NB4 (cell line): ENCODE data around the gene LMO3.

Experiments used
- POLR2A ChIP-seq: IDR thresholded peaks from 2 replicates; pipeline ENCODE4 v1.6.1; 2011; ENCODE audit warnings: mild to moderate bottlenecking; ENCODE audit not compliant: insufficient read length; ENCODE audit errors: extremely low read depth
- TF ChIP-seq, protein P1 (sequence below): IDR thresholded peaks from one replicate; pipeline ENCODE4 v1.5.1; 2012; ENCODE audit warnings: low read depth, low read length

DNA sequence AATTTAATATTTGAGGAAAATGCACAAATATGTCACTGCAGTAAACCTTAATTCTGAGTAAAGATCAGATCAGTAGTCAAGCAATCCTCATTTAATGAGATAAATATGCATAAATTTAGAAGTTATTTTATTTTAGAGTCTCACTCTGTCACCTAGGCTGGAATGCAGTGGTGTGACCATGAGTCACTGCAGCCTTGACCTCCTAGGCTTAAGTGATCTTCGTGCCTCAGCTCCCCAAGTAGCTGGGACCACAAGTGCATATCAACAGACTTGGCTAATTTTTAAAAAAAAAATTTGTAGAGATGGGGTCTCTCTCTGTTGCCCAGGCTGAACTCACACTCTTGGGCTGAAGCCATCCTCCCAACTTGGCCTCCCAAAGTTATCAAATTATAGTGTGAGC, 41.3 kb downstream of the LMO3 start:
- TF ChIP-seq, protein P1, sequence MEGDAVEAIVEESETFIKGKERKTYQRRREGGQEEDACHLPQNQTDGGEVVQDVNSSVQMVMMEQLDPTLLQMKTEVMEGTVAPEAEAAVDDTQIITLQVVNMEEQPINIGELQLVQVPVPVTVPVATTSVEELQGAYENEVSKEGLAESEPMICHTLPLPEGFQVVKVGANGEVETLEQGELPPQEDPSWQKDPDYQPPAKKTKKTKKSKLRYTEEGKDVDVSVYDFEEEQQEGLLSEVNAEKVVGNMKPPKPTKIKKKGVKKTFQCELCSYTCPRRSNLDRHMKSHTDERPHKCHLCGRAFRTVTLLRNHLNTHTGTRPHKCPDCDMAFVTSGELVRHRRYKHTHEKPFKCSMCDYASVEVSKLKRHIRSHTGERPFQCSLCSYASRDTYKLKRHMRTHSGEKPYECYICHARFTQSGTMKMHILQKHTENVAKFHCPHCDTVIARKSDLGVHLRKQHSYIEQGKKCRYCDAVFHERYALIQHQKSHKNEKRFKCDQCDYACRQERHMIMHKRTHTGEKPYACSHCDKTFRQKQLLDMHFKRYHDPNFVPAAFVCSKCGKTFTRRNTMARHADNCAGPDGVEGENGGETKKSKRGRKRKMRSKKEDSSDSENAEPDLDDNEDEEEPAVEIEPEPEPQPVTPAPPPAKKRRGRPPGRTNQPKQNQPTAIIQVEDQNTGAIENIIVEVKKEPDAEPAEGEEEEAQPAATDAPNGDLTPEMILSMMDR = no peak
- no peak for TF ChIP-seq POLR2A
